ENCODE data around the gene ZNF385C.

The ZNF385C gene

GRCh38 chr17:42075789-42076188 is 22.5 kb downstream of the ZNF385C start:
- ATAC-seq (replicated peaks; ENCODE audit: extremely low read depth, poor library complexity, severe bottlenecking) (no peak), DNase-seq (ENCODE audit: low spot score in 2 of 2) (no peak)
- Mint-ChIP-seq H3K9me3 (no peaks in the 10 kb centered on the region), H3K27me3 (peaks cover 32% of the 10 kb centered on the region), H3K4me3 (no peak overlapping the region), H3K36me3 (ENCODE audit: insufficient read depth) (peaks cover 2% of the 10 kb centered on the region), H3K4me1 (peaks cover 7% of the 10 kb centered on the region), H3K27ac (ENCODE audit: low read depth) (no peak overlapping the region)

- Mint-ChIP-seq H3K4me1 (peaks cover 7% of the 10 kb centered on the region), H3K4me3 (peak overlapping the region; percentile 36), H3K27me3 (peaks cover 39% of the 10 kb centered on the region), H3K27ac (ENCODE audit: low read depth) (no peak overlapping the region), H3K36me3 (ENCODE audit: insufficient read depth) (peaks cover 2% of the 10 kb centered on the region), H3K9me3 (no peaks in the 10 kb centered on the region)
- no peak for DNase-seq (ENCODE audit: low spot score in 2 of 2)
- ATAC-seq (replicated peaks; ENCODE audit: extremely low read depth, poor library complexity, severe bottlenecking) = no peak
These were observed 25.7 kb downstream of the ZNF385C start for GRCh38 chr17:42072323-42073187.

GRCh38 chr17:42071810-42072209 is 26.5 kb downstream of the ZNF385C start:
- peak overlapping the region; percentile 34 for H3K4me3 Mint-ChIP-seq
- H3K27ac Mint-ChIP-seq (ENCODE audit: low read depth) = no peak overlapping the region
- peaks cover 7% of the 10 kb centered on the region for H3K4me1 Mint-ChIP-seq
- peaks cover 2% of the 10 kb centered on the region for H3K36me3 Mint-ChIP-seq (ENCODE audit: insufficient read depth)
- H3K9me3 Mint-ChIP-seq = no peaks in the 10 kb centered on the region
- DNase-seq (ENCODE audit: low spot score in 2 of 2) (no peak), ATAC-seq (replicated peaks; ENCODE audit: extremely low read depth, poor library complexity, severe bottlenecking) (peak; percentile 27)
- H3K27me3 Mint-ChIP-seq = peaks cover 39% of the 10 kb centered on the region

- Mint-ChIP-seq H3K27me3 (peaks cover 40% of the 10 kb centered on the region), H3K36me3 (ENCODE audit: insufficient read depth) (peaks cover 3% of the 10 kb centered on the region), H3K4me1 (peaks cover 10% of the 10 kb centered on the region), H3K27ac (ENCODE audit: low read depth) (no peak overlapping the region), H3K9me3 (no peaks in the 10 kb centered on the region), H3K4me3 (no peak overlapping the region)
- DNase-seq (ENCODE audit: low spot score in 2 of 2) (no peak), ATAC-seq (replicated peaks; ENCODE audit: extremely low read depth, poor library complexity, severe bottlenecking) (no peak)
These were observed 29.3 kb downstream of the ZNF385C start for GRCh38 chr17:42068979-42069378.

GRCh38 chr17:42067371-42068091 is 30.7 kb downstream of the ZNF385C start:
- Mint-ChIP-seq H3K36me3 (ENCODE audit: insufficient read depth) (peaks cover 3% of the 10 kb centered on the region), H3K4me3 (no peak overlapping the region), H3K9me3 (no peaks in the 10 kb centered on the region), H3K4me1 (peaks cover 13% of the 10 kb centered on the region), H3K27me3 (peaks cover 41% of the 10 kb centered on the region), H3K27ac (ENCODE audit: low read depth) (no peak overlapping the region)
- peak; percentile 45 to 71 for DNase-seq (ENCODE audit: low spot score in 2 of 2)
- peak; percentile 51 for ATAC-seq (replicated peaks; ENCODE audit: extremely low read depth, poor library complexity, severe bottlenecking)

- peaks cover 28% of the 10 kb centered on the region for H3K27me3 Mint-ChIP-seq
- no peak overlapping the region for H3K27ac Mint-ChIP-seq (ENCODE audit: low read depth)
These were observed 33.1 kb downstream of the ZNF385C start for GRCh38 chr17:42065201-42065600.

GRCh38 chr17:42062681-42063080 is 35.6 kb downstream of the ZNF385C start:
- H3K9me3 Mint-ChIP-seq = no peaks in the 10 kb centered on the region
- H3K27ac Mint-ChIP-seq (ENCODE audit: low read depth) = no peak overlapping the region
- peaks cover 27% of the 10 kb centered on the region for H3K27me3 Mint-ChIP-seq
- no peak overlapping the region for H3K4me3 Mint-ChIP-seq
- H3K4me1 Mint-ChIP-seq = peaks cover 6% of the 10 kb centered on the region
- DNase-seq (ENCODE audit: low spot score in 2 of 2) = no peak
- H3K36me3 Mint-ChIP-seq (ENCODE audit: insufficient read depth) = peaks cover 3% of the 10 kb centered on the region
- no peak for ATAC-seq (replicated peaks; ENCODE audit: extremely low read depth, poor library complexity, severe bottlenecking)

More at GRCh38 chr17:42065201-42065600, 33.1 kb downstream of the ZNF385C start:
- Mint-ChIP-seq H3K4me1 (peaks cover 6% of the 10 kb centered on the region), H3K36me3 (ENCODE audit: insufficient read depth) (peaks cover 3% of the 10 kb centered on the region), H3K4me3 (no peak overlapping the region), H3K9me3 (no peaks in the 10 kb centered on the region)
- no peak for DNase-seq (ENCODE audit: low spot score in 2 of 2)
- no peak for ATAC-seq (replicated peaks; ENCODE audit: extremely low read depth, poor library complexity, severe bottlenecking)

GRCh38 chr17:42061646-42062487 is 36.4 kb downstream of the ZNF385C start:
- H3K4me3 Mint-ChIP-seq = no peak overlapping the region
- no peak for DNase-seq (ENCODE audit: low spot score in 2 of 2)
- peaks cover 3% of the 10 kb centered on the region for H3K36me3 Mint-ChIP-seq (ENCODE audit: insufficient read depth)
- H3K4me1 Mint-ChIP-seq = peaks cover 6% of the 10 kb centered on the region
- peaks cover 27% of the 10 kb centered on the region for H3K27me3 Mint-ChIP-seq
- H3K9me3 Mint-ChIP-seq = no peaks in the 10 kb centered on the region
- no peak overlapping the region for H3K27ac Mint-ChIP-seq (ENCODE audit: low read depth)
- no peak for ATAC-seq (replicated peaks; ENCODE audit: extremely low read depth, poor library complexity, severe bottlenecking)

GRCh38 chr17:42060231-42060630 is 38.0 kb downstream of the ZNF385C start:
- Mint-ChIP-seq H3K27ac (ENCODE audit: low read depth) (no peak overlapping the region), H3K4me3 (no peak overlapping the region), H3K9me3 (no peaks in the 10 kb centered on the region), H3K27me3 (peaks cover 38% of the 10 kb centered on the region), H3K4me1 (peaks cover 6% of the 10 kb centered on the region), H3K36me3 (ENCODE audit: insufficient read depth) (peaks cover 3% of the 10 kb centered on the region)
- ATAC-seq (replicated peaks; ENCODE audit: extremely low read depth, poor library complexity, severe bottlenecking) (no peak), DNase-seq (ENCODE audit: low spot score in 2 of 2) (no peak)

GRCh38 chr17:42059815-42060214 is 38.5 kb downstream of the ZNF385C start:
- no peak overlapping the region for H3K4me3 Mint-ChIP-seq
- no peak for DNase-seq (ENCODE audit: low spot score in 2 of 2)
- no peak for ATAC-seq (replicated peaks; ENCODE audit: extremely low read depth, poor library complexity, severe bottlenecking)

GRCh38 chr17:42058063-42058462 is 40.2 kb downstream of the ZNF385C start:
- no peaks in the 10 kb centered on the region for H3K36me3 Mint-ChIP-seq (ENCODE audit: insufficient read depth)
- no peaks in the 10 kb centered on the region for H3K9me3 Mint-ChIP-seq
- no peak overlapping the region for H3K4me3 Mint-ChIP-seq

More at GRCh38 chr17:42059815-42060214, 38.5 kb downstream of the ZNF385C start:
- no peaks in the 10 kb centered on the region for H3K9me3 Mint-ChIP-seq
- peaks cover 3% of the 10 kb centered on the region for H3K36me3 Mint-ChIP-seq (ENCODE audit: insufficient read depth)
- H3K27me3 Mint-ChIP-seq = peaks cover 42% of the 10 kb centered on the region
- H3K27ac Mint-ChIP-seq (ENCODE audit: low read depth) = no peak overlapping the region
- peaks cover 6% of the 10 kb centered on the region for H3K4me1 Mint-ChIP-seq

GRCh38 chr17:42056635-42057034 is 41.6 kb downstream of the ZNF385C start:
- no peaks in the 10 kb centered on the region for H3K9me3 Mint-ChIP-seq
- H3K27ac Mint-ChIP-seq (ENCODE audit: low read depth) = no peak overlapping the region

More at GRCh38 chr17:42058063-42058462, 40.2 kb downstream of the ZNF385C start:
- DNase-seq (ENCODE audit: low spot score in 2 of 2) (no peak), ATAC-seq (replicated peaks; ENCODE audit: extremely low read depth, poor library complexity, severe bottlenecking) (no peak)
- Mint-ChIP-seq H3K27ac (ENCODE audit: low read depth) (no peak overlapping the region), H3K27me3 (peaks cover 45% of the 10 kb centered on the region), H3K4me1 (no peaks in the 10 kb centered on the region)

More at GRCh38 chr17:42056635-42057034, 41.6 kb downstream of the ZNF385C start:
- ATAC-seq (replicated peaks; ENCODE audit: extremely low read depth, poor library complexity, severe bottlenecking) (no peak), DNase-seq (ENCODE audit: low spot score in 2 of 2) (no peak)
- no peak overlapping the region for H3K4me3 Mint-ChIP-seq
- H3K27me3 Mint-ChIP-seq = peaks cover 47% of the 10 kb centered on the region
- no peaks in the 10 kb centered on the region for H3K36me3 Mint-ChIP-seq (ENCODE audit: insufficient read depth)
- no peaks in the 10 kb centered on the region for H3K4me1 Mint-ChIP-seq

Data from central memory CD8-positive, alpha-beta T cell (primary cell).